ENCODE data around the gene CROCC2. TPM values are rescaled to one million over a fixed set of nuclear protein-coding genes. Genes with fewer than 3 reads are reported as not detected.

The CROCC2 gene
- total RNA-seq, 4 donors from 2014 or later: 0.10 TPM; not detected in 3

GRCh38 chr2:240932724-240933047 is 26.6 kb downstream of the CROCC2 start:
- intact Hi-C loops (cut with DNase I; ENCODE audit: low total_unique reads): no loop called here
- WGBS, 2 donors: 93 to 95% methylated on average over 8 to 11 of the region's 11 CpGs
- no peak overlapping the region for H3K4me3 ChIP-seq (ENCODE audit: low read depth, poor library complexity, severe bottlenecking)
- no peak for DNase-seq (ENCODE audit: low spot score in 2 of 2)
- TF ChIP-seq CTCF (IDR thresholded peaks at IDR 0.05): no peak
- no peak for TF ChIP-seq POLR2A (IDR thresholded peaks at IDR 0.05)

GRCh38 chr2:240933048-240933965 is 27.2 kb downstream of the CROCC2 start:
- TF ChIP-seq POLR2A (IDR thresholded peaks at IDR 0.05): no peak
- TF ChIP-seq CTCF (IDR thresholded peaks at IDR 0.05): no peak
- H3K4me3 ChIP-seq (ENCODE audit: low read depth, poor library complexity, severe bottlenecking): no peak overlapping the region
- intact Hi-C loops (cut with DNase I; ENCODE audit: low total_unique reads): no loop called here
- peak in 1 of 2 donors; percentile 84 for DNase-seq (ENCODE audit: low spot score in 2 of 2)
- WGBS, 2 donors: 72 to 80% methylated on average over 26 to 28 of the region's 30 CpGs

- WGBS, 2 donors: 73 to 80% methylated on average over 19 to 20 of the region's 23 CpGs
- TF ChIP-seq CTCF (IDR thresholded peaks at IDR 0.05) (no peak), POLR2A (IDR thresholded peaks at IDR 0.05) (no peak)
- intact Hi-C loops (cut with DNase I; ENCODE audit: low total_unique reads): no loop called here
- no peak overlapping the region for H3K4me3 ChIP-seq (ENCODE audit: low read depth, poor library complexity, severe bottlenecking)
- peak in 1 of 2 donors; percentile 81 for DNase-seq (ENCODE audit: low spot score in 2 of 2)
Measured at GRCh38 chr2:240933966-240934700, 28.0 kb downstream of the CROCC2 start.

- DNase-seq (ENCODE audit: low spot score in 2 of 2): no peak
Measured at GRCh38 chr2:240934701-240935102, 28.6 kb downstream of the CROCC2 start.

More at GRCh38 chr2:240934701-240935102, 28.6 kb downstream of the CROCC2 start:
- intact Hi-C loops (cut with DNase I; ENCODE audit: low total_unique reads): no loop called here
- no peak overlapping the region for H3K4me3 ChIP-seq (ENCODE audit: low read depth, poor library complexity, severe bottlenecking)
- WGBS, 2 donors: 89 to 93% methylated on average over 9 to 12 of the region's 12 CpGs
- TF ChIP-seq POLR2A (IDR thresholded peaks at IDR 0.05): no peak
- no peak for TF ChIP-seq CTCF (IDR thresholded peaks at IDR 0.05)

All from lower leg skin (tissue), 4 donors.